BLaER1 treated with 17β-estradiol and CSF1 and Interleukin-3, amounts not matched to agents 10 nM and 100 nM (cell line): Measurements from ENCODE around the gene MCAM.
A peak's percentile ranks its signal among the peaks of the same experiment; 100 is the strongest.

Experiments
- H3K27ac ChIP-seq, 11 experiments: shearing (Covaris generic); formaldehyde crosslinking; 2 replicates each; pipeline ENCODE4 v1.8.1; 2022
- H3K27me3 ChIP-seq, 11 experiments: shearing (Covaris generic); formaldehyde crosslinking; 2 replicates each; pipeline ENCODE4 v1.8.1; 2022
- H3K36me3 ChIP-seq, 11 experiments: shearing (Covaris generic); formaldehyde crosslinking; 2 replicates each; pipeline ENCODE4 v1.8.1; 2022
- H3K4me1 ChIP-seq, 10 experiments: shearing (Covaris generic); formaldehyde crosslinking; 2 replicates each; pipeline ENCODE4 v1.8.1; 2022
- H3K4me2 ChIP-seq, 11 experiments: shearing (Covaris generic); formaldehyde crosslinking; 2 replicates each; pipeline ENCODE4 v1.8.1; 2022
- H3K4me3 ChIP-seq, 10 experiments: shearing (Covaris generic); formaldehyde crosslinking; 2 replicates each; pipeline ENCODE4 v1.8.1; 2022
- H3K9ac ChIP-seq, 11 experiments: shearing (Covaris generic); formaldehyde crosslinking; 2 replicates each; pipeline ENCODE4 v1.8.1; 2022
- H3K9me3 ChIP-seq, 11 experiments: shearing (Covaris generic); formaldehyde crosslinking; replicated peaks in 1 of 11; 2 replicates each; pipeline ENCODE4 v1.8.1; 2022
- H4K20me1 ChIP-seq, 11 experiments: shearing (Covaris generic); formaldehyde crosslinking; 2 replicates each; pipeline ENCODE4 v1.8.1; 2022
- Cebpa-rat ChIP-seq, 11 experiments: shearing (Covaris generic); IDR thresholded peaks; 2 replicates each; pipeline ENCODE4 v1.8.1; 2022

MCAM gene

GRCh38 chr11:119314726-119315125, 2.2 kb downstream of the MCAM start:
- TF ChIP-seq Cebpa-rat (IDR thresholded peaks at IDR 0.05): no peak
- H3K4me2 ChIP-seq: peak overlapping the region in 9 of 11 experiments; percentile 95 to 100 (median 99); a peak in 18 of 22 replicates

GRCh38 chr11:119310682-119311052, 6.3 kb downstream of the MCAM start:
- no peak for TF ChIP-seq Cebpa-rat (IDR thresholded peaks at IDR 0.05)
- H4K20me1 ChIP-seq: peaks cover 0 to 54% (median 27%) of the 10 kb centered on the region in 11 experiments; a peak in 15 of 22 replicates
- 0 out of 22 replicates have a peak overlapping the region, but pooled peaks of 1 of the 11 experiments have one; percentile 14 for H3K9ac ChIP-seq
- H3K4me3 ChIP-seq: no peak overlapping the region
- H3K4me1 ChIP-seq: peaks cover 14 to 36% (median 32%) of the 10 kb centered on the region in 10 experiments
- H3K9me3 ChIP-seq: no peaks in the 10 kb centered on the region
- H3K27ac ChIP-seq: peak overlapping the region in 1 of 11 experiments; percentile 12; a peak in 1 of 22 replicates
- no peak overlapping the region for H3K4me2 ChIP-seq
- peaks cover 33 to 88% (median 74%) of the 10 kb centered on the region in 11 experiments for H3K36me3 ChIP-seq
- H3K27me3 ChIP-seq: peaks cover 0 to 6% (median 0%) of the 10 kb centered on the region in 11 experiments; a peak in 4 of 22 replicates

More at GRCh38 chr11:119314726-119315125, 2.2 kb downstream of the MCAM start:
- Histone ChIP-seq H3K27me3 (peaks cover 0 to 30% (median 0%) of the 10 kb centered on the region in 11 experiments; a peak in 8 of 22 replicates), H4K20me1 (peaks cover 0 to 57% (median 12%) of the 10 kb centered on the region in 11 experiments; a peak in 12 of 22 replicates), H3K9me3 (no peaks in the 10 kb centered on the region), H3K4me1 (peaks cover 43 to 58% (median 49%) of the 10 kb centered on the region in 10 experiments), H3K36me3 (peaks cover 0 to 53% (median 50%) of the 10 kb centered on the region in 11 experiments; a peak in 18 of 22 replicates), H3K9ac (peak overlapping the region in 8 of 11 experiments; percentile 73 to 90 (median 80); a peak in 14 of 22 replicates), H3K27ac (peak overlapping the region in 7 of 11 experiments; percentile 59 to 83 (median 77); a peak in 11 of 22 replicates), H3K4me3 (peak overlapping the region in 8 of 10 experiments; percentile 68 to 85 (median 77); a peak in 11 of 20 replicates)

- H4K20me1 ChIP-seq: peaks cover 0 to 57% (median 21%) of the 10 kb centered on the region in 11 experiments; a peak in 15 of 22 replicates
- TF ChIP-seq Cebpa-rat (IDR thresholded peaks at IDR 0.05): no peak
- peaks cover 12 to 35% (median 30%) of the 10 kb centered on the region in 10 experiments for H3K4me1 ChIP-seq
- H3K27ac ChIP-seq: peak overlapping the region in 1 of 11 experiments; percentile 12; a peak in 1 of 22 replicates
- H3K4me3 ChIP-seq: no peak overlapping the region
- H3K9me3 ChIP-seq: no peaks in the 10 kb centered on the region
- no peak overlapping the region for H3K4me2 ChIP-seq
- no peak overlapping the region for H3K9ac ChIP-seq
- H3K27me3 ChIP-seq: 0 out of 22 replicates have a peak, but pooled peaks cover 0 to under 1% (median 0%) of the 10 kb centered on the region in 11 experiments
- H3K36me3 ChIP-seq: peaks cover 36 to 92% (median 79%) of the 10 kb centered on the region in 11 experiments
Measured at GRCh38 chr11:119309953-119310681, 6.8 kb downstream of the MCAM start.

- Histone ChIP-seq H3K36me3 (peaks cover 43 to 94% (median 82%) of the 10 kb centered on the region in 11 experiments), H3K9ac (no peak overlapping the region), H3K27ac (0 out of 22 replicates have a peak overlapping the region, but pooled peaks of 1 of the 11 experiments have one; percentile 12), H4K20me1 (peaks cover 0 to 59% (median 14%) of the 10 kb centered on the region in 11 experiments; a peak in 15 of 22 replicates), H3K9me3 (no peaks in the 10 kb centered on the region), H3K27me3 (no peaks in the 10 kb centered on the region), H3K4me2 (no peak overlapping the region), H3K4me3 (no peak overlapping the region), H3K4me1 (peaks cover 10 to 33% (median 26%) of the 10 kb centered on the region in 10 experiments; a peak in 19 of 20 replicates)
- no peak for TF ChIP-seq Cebpa-rat (IDR thresholded peaks at IDR 0.05)
Measured at GRCh38 chr11:119309411-119309810, 7.5 kb downstream of the MCAM start.

- Histone ChIP-seq H3K27me3 (no peaks in the 10 kb centered on the region), H3K27ac (no peak overlapping the region), H3K36me3 (peaks cover 58 to 95% (median 84%) of the 10 kb centered on the region in 11 experiments), H3K4me1 (peaks cover 10 to 33% (median 24%) of the 10 kb centered on the region in 10 experiments; a peak in 19 of 20 replicates), H3K4me3 (no peak overlapping the region), H3K9me3 (no peaks in the 10 kb centered on the region), H3K4me2 (no peak overlapping the region), H3K9ac (peak overlapping the region in 3 of 11 experiments; percentile 12 to 36 (median 33); a peak in 2 of 22 replicates), H4K20me1 (peaks cover 0 to 66% (median 6%) of the 10 kb centered on the region in 11 experiments; a peak in 10 of 22 replicates)
- no peak for TF ChIP-seq Cebpa-rat (IDR thresholded peaks at IDR 0.05)
Measured at GRCh38 chr11:119307974-119308373, 9.0 kb downstream of the MCAM start.

GRCh38 chr11:119307219-119307618, 9.7 kb downstream of the MCAM start:
- Histone ChIP-seq H3K4me3 (no peak overlapping the region), H3K4me2 (peak overlapping the region in 7 of 11 experiments; percentile 16 to 72 (median 64); a peak in 12 of 22 replicates), H3K9me3 (no peaks in the 10 kb centered on the region), H3K27ac (peak overlapping the region in 7 of 11 experiments; percentile 48 to 79 (median 61); a peak in 10 of 22 replicates), H3K4me1 (peaks cover 10 to 33% (median 24%) of the 10 kb centered on the region in 10 experiments; a peak in 19 of 20 replicates), H3K9ac (peak overlapping the region in 6 of 11 experiments; percentile 4 to 70 (median 44); a peak in 7 of 22 replicates), H3K36me3 (peaks cover 65 to 95% (median 84%) of the 10 kb centered on the region in 11 experiments), H4K20me1 (peaks cover 0 to 72% (median 6%) of the 10 kb centered on the region in 11 experiments; a peak in 10 of 22 replicates), H3K27me3 (no peaks in the 10 kb centered on the region)
- TF ChIP-seq Cebpa-rat (IDR thresholded peaks at IDR 0.05): no peak

- H3K27me3 ChIP-seq: no peaks in the 10 kb centered on the region
- peak overlapping the region in 9 of 11 experiments; percentile 2 to 70 (median 34); a peak in 12 of 22 replicates for H3K9ac ChIP-seq
- H3K27ac ChIP-seq: peak overlapping the region in 9 of 11 experiments; percentile 3 to 79 (median 56); a peak in 17 of 22 replicates
- peaks cover 10 to 33% (median 24%) of the 10 kb centered on the region in 10 experiments; a peak in 19 of 20 replicates for H3K4me1 ChIP-seq
- peaks cover 0 to 77% (median 6%) of the 10 kb centered on the region in 11 experiments; a peak in 10 of 22 replicates for H4K20me1 ChIP-seq
- TF ChIP-seq Cebpa-rat (IDR thresholded peaks at IDR 0.05): peak in 3 of 11 experiments; percentile 39 to 78 (median 64); a peak in 4 of 22 replicates
- no peaks in the 10 kb centered on the region for H3K9me3 ChIP-seq
- peaks cover 73 to 95% (median 86%) of the 10 kb centered on the region in 11 experiments for H3K36me3 ChIP-seq
- no peak overlapping the region for H3K4me3 ChIP-seq
- H3K4me2 ChIP-seq: peak overlapping the region in 9 of 11 experiments; percentile 39 to 72 (median 60); a peak in 18 of 22 replicates
Measured at GRCh38 chr11:119306373-119306890, 10.5 kb downstream of the MCAM start.
